HG03469 (cell line): ENCODE results near the gene GGCT.
"Not testable (repeated sequence)": the region's sequence is repeated elsewhere in the genome, so short reads cannot be mapped to it uniquely, and the experiment has no call there.

Experiments used
- ATAC-seq: cut with Tn5 transposase; IDR thresholded peaks from one replicate; pipeline ENCODE4 v1.9.1; 2021; ENCODE audit warnings: mild to moderate bottlenecking, moderate library complexity, moderate number of reproducible peaks; ENCODE audit not compliant: unreplicated experiment

GGCT gene

GRCh38 chr7:30504301-30505173 lies at the start of gene GGCT:
Gene GGCT (minus strand): TSS chr7:30504829. CDS start chr7:30504709, 120 bp downstream.
- ATAC-seq, result peak; percentile 96

DNA sequence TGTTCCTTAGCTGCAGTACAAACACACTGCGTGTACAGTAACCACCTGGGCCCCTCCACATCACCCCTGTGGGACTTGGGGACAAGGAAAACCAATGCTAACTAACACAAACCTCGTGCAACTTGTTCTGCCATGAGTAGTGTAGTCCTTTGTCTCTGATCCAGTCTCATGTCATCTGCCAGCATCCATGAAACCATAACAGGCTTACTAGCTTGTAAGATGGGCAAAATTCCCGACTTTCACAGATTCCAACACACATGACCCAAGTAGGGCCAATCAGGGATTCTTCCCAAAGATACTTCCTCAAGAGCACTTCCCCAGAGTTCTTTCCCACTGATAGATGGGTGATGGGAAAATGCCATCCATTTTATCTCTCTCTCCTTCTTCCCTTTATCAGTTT lies 48.9 kb upstream of the GGCT start:
- ATAC-seq, result no peak

- no peak for ATAC-seq
Measured at GRCh38 chr7:30553141-30553540, 48.5 kb upstream of the GGCT start.

GRCh38 chr7:30552330-30552729 lies 47.7 kb upstream of the GGCT start:
- no peak for ATAC-seq

- ATAC-seq, result no peak
Measured at GRCh38 chr7:30549931-30550493, 45.4 kb upstream of the GGCT start.

DNA sequence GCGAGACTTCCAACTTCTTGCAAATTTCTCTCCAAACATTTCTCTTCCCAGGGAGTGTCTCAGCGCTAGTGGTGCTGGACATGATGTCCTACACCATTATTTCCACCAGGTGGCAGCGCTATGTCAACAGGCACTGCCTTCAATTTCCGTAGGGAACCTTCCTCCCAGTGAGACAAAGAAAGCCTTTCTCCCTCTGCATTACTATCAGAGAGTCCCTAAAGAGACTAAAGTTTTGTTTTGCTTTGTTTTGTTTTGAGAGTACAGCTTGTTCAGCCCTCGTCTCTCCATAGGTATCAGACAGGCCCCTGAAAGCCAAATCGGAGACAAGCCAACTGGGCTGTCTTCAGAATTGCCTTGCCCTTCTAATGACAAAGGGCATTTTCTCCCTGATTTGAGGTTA lies 44.2 kb upstream of the GGCT start:
- peak; percentile 48 for ATAC-seq

GRCh38 chr7:30546596-30546995 lies 42.0 kb upstream of the GGCT start:
- no peak for ATAC-seq

GRCh38 chr7:30545791-30546555 lies 41.3 kb upstream of the GGCT start:
- no peak for ATAC-seq

GRCh38 chr7:30543813-30544525 lies 39.3 kb upstream of the GGCT start:
- no peak for ATAC-seq

- ATAC-seq, result not testable (repeated sequence)
Measured at GRCh38 chr7:30543115-30543514, 38.5 kb upstream of the GGCT start.

DNA sequence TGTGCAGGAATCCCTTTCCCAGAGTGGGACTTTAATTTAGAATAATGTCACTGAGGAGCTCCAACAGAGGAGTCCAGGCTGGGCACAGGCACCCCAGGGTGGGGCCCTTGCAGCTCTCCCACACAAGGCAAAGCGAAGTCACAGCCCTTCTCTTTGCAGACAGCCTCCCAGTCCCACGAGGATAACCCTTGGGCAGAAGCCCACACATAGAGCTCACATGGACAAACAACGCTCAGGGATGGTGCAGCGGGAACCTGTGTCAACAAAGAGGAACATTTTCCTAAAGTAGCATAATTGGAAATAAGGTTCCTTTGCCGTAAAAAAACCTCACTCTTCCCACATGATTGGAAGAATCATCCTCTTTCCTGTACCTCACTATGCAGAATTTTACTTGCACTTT lies 29.3 kb upstream of the GGCT start:
- ATAC-seq, result no peak

DNA sequence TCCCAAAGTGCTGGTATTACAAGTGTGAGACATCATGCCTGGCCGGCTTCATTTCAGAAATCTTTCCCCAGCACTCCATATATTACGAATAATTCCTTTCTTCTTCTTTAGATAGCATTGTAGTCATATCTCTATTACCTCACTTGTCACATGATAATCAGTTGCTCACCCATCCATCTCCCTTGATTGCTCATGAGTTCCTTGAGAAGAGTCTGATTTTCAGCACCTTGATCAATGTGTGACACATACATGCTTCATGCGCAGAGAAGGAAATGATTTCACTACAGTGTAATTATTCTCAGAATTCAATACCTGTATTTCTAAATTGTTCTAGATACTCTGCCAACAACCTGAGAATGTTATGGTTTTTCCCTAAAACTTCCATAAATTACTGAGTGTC lies 26.7 kb upstream of the GGCT start:
- ATAC-seq, result no peak

GRCh38 chr7:30530373-30530772 lies 25.7 kb upstream of the GGCT start:
- no peak for ATAC-seq

DNA sequence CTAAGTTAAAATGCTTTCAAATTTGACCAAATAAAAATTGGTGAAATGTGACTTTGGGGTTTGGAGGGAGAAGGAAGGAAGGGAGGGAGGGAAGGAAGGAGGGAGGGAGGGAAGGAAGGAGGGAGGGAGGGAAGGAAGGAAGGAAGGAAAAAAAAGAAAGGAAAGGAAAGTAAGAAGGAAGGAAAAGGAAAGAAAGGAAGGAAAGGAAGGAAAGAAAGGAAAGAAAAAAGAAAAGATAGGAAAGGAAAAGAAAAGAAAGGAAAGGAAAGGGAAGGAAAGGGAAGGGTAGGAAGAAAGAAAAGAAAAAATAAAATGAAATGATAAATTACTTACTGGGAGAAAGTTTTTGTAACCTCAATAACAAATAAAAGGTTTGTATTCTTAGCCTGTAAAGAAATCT lies 24.1 kb upstream of the GGCT start:
- no peak for ATAC-seq

DNA sequence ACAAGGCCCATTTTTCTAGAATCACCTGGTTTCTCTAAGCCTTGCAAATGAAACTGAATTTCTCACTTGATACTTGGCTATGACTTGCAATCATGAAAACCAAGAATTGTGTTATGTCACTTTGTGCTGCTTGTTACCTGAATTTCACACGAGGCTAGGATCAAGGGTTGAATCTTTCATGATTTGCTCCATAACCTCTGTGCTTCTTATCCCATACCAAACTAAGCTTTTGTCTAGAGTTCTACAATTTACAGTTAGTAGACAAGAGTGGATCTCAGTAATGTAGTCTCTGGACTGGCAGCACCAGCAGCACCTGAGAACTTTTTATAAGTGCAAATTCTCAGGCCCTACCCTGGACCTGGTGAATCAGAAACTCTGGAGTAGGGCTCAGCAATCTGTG lies 22.7 kb upstream of the GGCT start:
- not testable (repeated sequence) for ATAC-seq

GRCh38 chr7:30526163-30526562 lies 21.5 kb upstream of the GGCT start:
- ATAC-seq, result no peak

DNA sequence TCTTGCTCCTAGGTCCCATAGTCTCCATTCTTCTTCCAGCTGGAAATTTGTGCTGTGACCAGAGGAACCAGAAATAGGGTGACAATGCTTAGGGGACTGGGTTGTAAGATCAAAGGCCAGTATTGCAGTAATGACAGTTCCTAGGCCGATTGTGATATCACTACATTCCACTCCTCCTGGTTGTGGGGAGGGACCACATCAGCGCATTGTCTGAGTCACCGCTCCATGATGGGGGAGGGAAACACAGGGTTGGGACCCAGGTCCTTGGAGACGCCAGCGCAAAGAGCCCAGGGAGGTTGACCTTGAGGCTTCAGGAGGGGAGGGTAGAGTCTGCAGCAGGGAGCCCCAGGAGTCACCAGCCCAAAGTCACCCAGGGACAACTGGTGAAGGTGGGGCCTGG lies 20.8 kb upstream of the GGCT start:
- no peak for ATAC-seq

GRCh38 chr7:30524545-30524944 lies 19.9 kb upstream of the GGCT start:
- no peak for ATAC-seq

DNA sequence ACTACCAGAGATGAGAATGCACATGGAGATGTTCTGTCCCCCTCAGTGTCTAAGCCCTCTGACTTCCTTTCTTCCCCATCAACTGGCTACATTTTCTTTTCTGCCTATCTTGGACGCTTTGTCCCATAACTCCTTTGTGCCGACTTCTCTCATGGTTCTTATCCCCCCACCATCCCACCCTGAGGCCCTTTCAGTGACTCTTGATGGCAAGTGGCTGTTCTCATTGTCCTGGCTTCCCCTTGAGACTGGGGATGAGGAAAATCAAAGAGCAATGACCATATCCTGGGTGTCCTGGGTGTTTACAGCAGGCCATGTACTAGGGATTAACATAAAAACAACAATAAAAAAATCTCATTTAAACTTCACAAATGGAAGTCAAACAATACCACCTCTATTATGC lies 18.8 kb upstream of the GGCT start:
- no peak for ATAC-seq

GRCh38 chr7:30522159-30522558 lies 17.5 kb upstream of the GGCT start:
- ATAC-seq, result no peak

DNA sequence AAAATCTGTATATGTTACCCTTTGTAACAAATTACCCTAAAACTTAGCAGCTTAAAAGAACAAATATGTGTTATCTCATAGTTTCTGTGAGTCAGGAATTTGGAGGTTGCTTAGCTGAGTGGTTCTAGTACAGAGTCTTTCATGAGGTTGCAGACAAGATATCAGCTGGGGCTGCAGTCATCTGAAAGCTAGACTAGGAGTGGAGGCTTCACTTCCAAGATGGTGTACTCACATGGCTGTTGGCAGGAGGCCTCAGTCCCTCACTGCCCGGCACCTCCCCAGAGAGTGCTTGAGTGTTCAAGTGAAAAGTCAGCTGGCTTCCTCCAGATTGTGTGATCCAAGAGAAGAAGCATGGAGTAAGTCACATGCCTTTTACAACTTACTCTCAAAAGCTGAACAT lies 16.9 kb upstream of the GGCT start:
- no peak for ATAC-seq
